Measurements from ENCODE around the gene STIMATE. TPM values are rescaled to one million over a fixed set of nuclear protein-coding genes. Genes with fewer than 3 reads are reported as not detected.

Gene STIMATE
- polyA plus RNA-seq, 1 experiment, result 10.0 TPM

DNA sequence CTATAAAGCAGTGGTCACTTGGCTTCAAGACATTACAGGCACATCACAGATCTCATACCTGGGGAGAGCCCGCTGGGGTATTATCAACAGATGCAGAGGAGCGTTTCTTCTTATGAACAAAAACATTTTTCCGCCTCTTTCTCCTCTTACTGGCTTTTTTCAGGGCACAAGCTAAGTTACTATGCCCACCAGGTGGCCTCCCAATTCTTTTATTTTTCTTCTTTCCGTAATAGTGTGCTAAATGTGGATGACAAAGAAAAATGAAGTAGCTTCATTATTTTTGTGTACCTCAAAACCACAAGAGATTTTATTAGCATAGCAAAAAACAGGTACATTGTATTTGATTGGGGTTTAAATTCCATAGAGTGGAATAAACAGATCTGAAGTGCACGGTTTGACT is 10.1 kb upstream of the STIMATE start:
- Histone ChIP-seq H3K27me3 (ENCODE audit: control insufficient read depth, insufficient read depth, low read length) (no peaks in the 10 kb centered on the region), H3K27ac (ENCODE audit: low read depth, low read length) (no peak overlapping the region), H3K9me3 (ENCODE audit: control insufficient read depth, insufficient read depth, low read length) (no peaks in the 10 kb centered on the region), H3K4me3 (ENCODE audit: low read depth, low read length) (no peak overlapping the region)
- DNase-seq (ENCODE audit: low read depth, low spot score), result no peak
- ChIA-PET POLR2A (no interaction called here), CTCF (interaction anchor here (1.0 to 1.1 kb wide), 2 partner anchors 27 to 165 kb away, joined by 3 to 4 read pairs; no protein-coding TSS in a partner anchor)
- TF ChIP-seq, protein P1, sequence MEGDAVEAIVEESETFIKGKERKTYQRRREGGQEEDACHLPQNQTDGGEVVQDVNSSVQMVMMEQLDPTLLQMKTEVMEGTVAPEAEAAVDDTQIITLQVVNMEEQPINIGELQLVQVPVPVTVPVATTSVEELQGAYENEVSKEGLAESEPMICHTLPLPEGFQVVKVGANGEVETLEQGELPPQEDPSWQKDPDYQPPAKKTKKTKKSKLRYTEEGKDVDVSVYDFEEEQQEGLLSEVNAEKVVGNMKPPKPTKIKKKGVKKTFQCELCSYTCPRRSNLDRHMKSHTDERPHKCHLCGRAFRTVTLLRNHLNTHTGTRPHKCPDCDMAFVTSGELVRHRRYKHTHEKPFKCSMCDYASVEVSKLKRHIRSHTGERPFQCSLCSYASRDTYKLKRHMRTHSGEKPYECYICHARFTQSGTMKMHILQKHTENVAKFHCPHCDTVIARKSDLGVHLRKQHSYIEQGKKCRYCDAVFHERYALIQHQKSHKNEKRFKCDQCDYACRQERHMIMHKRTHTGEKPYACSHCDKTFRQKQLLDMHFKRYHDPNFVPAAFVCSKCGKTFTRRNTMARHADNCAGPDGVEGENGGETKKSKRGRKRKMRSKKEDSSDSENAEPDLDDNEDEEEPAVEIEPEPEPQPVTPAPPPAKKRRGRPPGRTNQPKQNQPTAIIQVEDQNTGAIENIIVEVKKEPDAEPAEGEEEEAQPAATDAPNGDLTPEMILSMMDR (IDR thresholded peaks at IDR 0.05; ENCODE audit: low read depth, low read length), result peak; percentile 22; the same call in 1 of the 2 replicates

GRCh38 chr3:52904552-52904951 is 7.2 kb upstream of the STIMATE start:
- DNase-seq (ENCODE audit: low read depth, low spot score), result no peak
- TF ChIP-seq, protein P1 (IDR thresholded peaks at IDR 0.05; ENCODE audit: low read depth, low read length), result no peak
- no peak overlapping the region for H3K27ac ChIP-seq (ENCODE audit: low read depth, low read length)
- no peak overlapping the region for H3K4me3 ChIP-seq (ENCODE audit: low read depth, low read length)
- H3K9me3 ChIP-seq (ENCODE audit: control insufficient read depth, insufficient read depth, low read length), result no peaks in the 10 kb centered on the region
- no peaks in the 10 kb centered on the region for H3K27me3 ChIP-seq (ENCODE audit: control insufficient read depth, insufficient read depth, low read length)
- ChIA-PET CTCF (no interaction called here), POLR2A (no interaction called here)

GRCh38 chr3:52904000-52904399 is 6.7 kb upstream of the STIMATE start:
- Histone ChIP-seq H3K27ac (ENCODE audit: low read depth, low read length) (no peak overlapping the region), H3K27me3 (ENCODE audit: control insufficient read depth, insufficient read depth, low read length) (no peaks in the 10 kb centered on the region), H3K4me3 (ENCODE audit: low read depth, low read length) (no peak overlapping the region), H3K9me3 (ENCODE audit: control insufficient read depth, insufficient read depth, low read length) (no peaks in the 10 kb centered on the region)
- TF ChIP-seq, protein P1 (IDR thresholded peaks at IDR 0.05; ENCODE audit: low read depth, low read length), result no peak
- POLR2A ChIA-PET, result no interaction called here
- DNase-seq (ENCODE audit: low read depth, low spot score), result no peak
- CTCF ChIA-PET, result no interaction called here

- ChIA-PET CTCF (no interaction called here), POLR2A (no interaction called here)
- H3K27me3 ChIP-seq (ENCODE audit: control insufficient read depth, insufficient read depth, low read length), result no peaks in the 10 kb centered on the region
- no peak for DNase-seq (ENCODE audit: low read depth, low spot score)
- no peaks in the 10 kb centered on the region for H3K9me3 ChIP-seq (ENCODE audit: control insufficient read depth, insufficient read depth, low read length)
- H3K27ac ChIP-seq (ENCODE audit: low read depth, low read length), result no peak overlapping the region
- peak overlapping the region; percentile 80 for H3K4me3 ChIP-seq (ENCODE audit: low read depth, low read length)
- TF ChIP-seq, protein P1 (IDR thresholded peaks at IDR 0.05; ENCODE audit: low read depth, low read length), result no peak
These were observed 735 bp downstream of the STIMATE start for GRCh38 chr3:52896613-52897012.

- DNase-seq (ENCODE audit: low read depth, low spot score), result no peak
- CTCF ChIA-PET, result no interaction called here
These were observed 1.2 kb downstream of the STIMATE start for GRCh38 chr3:52896151-52896550.

More at GRCh38 chr3:52896151-52896550, 1.2 kb downstream of the STIMATE start:
- TF ChIP-seq, protein P1 (IDR thresholded peaks at IDR 0.05; ENCODE audit: low read depth, low read length), result no peak
- H3K9me3 ChIP-seq (ENCODE audit: control insufficient read depth, insufficient read depth, low read length), result no peaks in the 10 kb centered on the region
- H3K27me3 ChIP-seq (ENCODE audit: control insufficient read depth, insufficient read depth, low read length), result no peaks in the 10 kb centered on the region
- H3K27ac ChIP-seq (ENCODE audit: low read depth, low read length), result no peak overlapping the region
- POLR2A ChIA-PET, result no interaction called here
- H3K4me3 ChIP-seq (ENCODE audit: low read depth, low read length), result peak overlapping the region; percentile 80
